A549 (cell line): Measurements from ENCODE around the gene OR6X1.

Source experiments
- ESRRA ChIP-seq: fragments of 150-350 bp; IDR thresholded peaks from 2 replicates; pipeline ENCODE4 v1.6.1; 2014; ENCODE audit warnings: mild to moderate bottlenecking, low read length, borderline replicate concordance
- HOXA7 ChIP-seq: fragments of 250-450 bp; sonication (Bioruptor Pico); IDR thresholded peaks from 2 replicates; pipeline ENCODE4 v1.5.0; 2020; ENCODE audit warnings: mild to moderate bottlenecking, moderate library complexity
- MAFK ChIP-seq: fragments of 450-650 bp; IDR thresholded peaks from 2 replicates; pipeline ENCODE4 v1.6.1; 2014; ENCODE audit not compliant: partially characterized antibody
- MYC ChIP-seq: IDR thresholded peaks from 2 replicates; pipeline ENCODE4 v1.6.1; 2012; ENCODE audit warnings: mild to moderate bottlenecking, inconsistent platforms, low read length, improper control_type of control experiment, borderline replicate concordance
- NFE2L2 ChIP-seq: fragments of 150-350 bp; conservative IDR thresholded peaks from 2 replicates; pipeline ENCODE4 v1.6.1; 2014; ENCODE audit warnings: low read length
- POLR2A ChIP-seq: IDR thresholded peaks from 2 replicates; pipeline ENCODE4 v1.6.1; 2012; ENCODE audit warnings: mild to moderate bottlenecking, low read length
- RFX5 ChIP-seq: fragments of 450-650 bp; IDR thresholded peaks from 2 replicates; pipeline ENCODE4 v1.7.1; 2014; ENCODE audit warnings: antibody characterized with exemption, mild to moderate bottlenecking, moderate library complexity
- TF ChIP-seq, protein P1 (sequence below): fragments of >200 bp; sonication (Bioruptor Twin); formaldehyde crosslinking; IDR thresholded peaks from 3 replicates; pipeline ENCODE4 v1.5.1; 2016
- TF ChIP-seq, protein P2 (sequence below): fragments of 150-350 bp; IDR thresholded peaks from 2 replicates; pipeline ENCODE4 v1.6.1; 2014; ENCODE audit warnings: low read depth, mild to moderate bottlenecking, low read length

DNA sequence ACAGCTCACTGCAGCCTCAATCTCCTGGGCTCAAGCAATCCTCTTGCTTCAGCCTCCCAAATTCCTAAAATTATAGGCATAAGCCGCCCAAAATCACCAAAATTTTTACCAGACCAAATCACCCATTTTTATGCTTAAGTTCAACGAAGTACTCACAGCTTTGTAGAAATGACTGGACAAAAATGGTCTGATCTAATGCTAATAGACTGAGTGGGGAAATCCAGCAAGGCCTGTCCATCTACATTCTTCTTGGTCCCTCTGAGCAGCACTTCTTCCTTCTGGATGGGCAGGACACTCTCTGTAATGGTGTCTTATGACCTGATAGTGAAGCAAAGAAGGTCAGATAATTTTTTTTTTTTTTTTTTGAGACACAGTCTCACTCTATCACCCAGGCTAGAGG, 18.7 kb upstream of the OR6X1 start:
- no peak for TF ChIP-seq MAFK
- no peak for TF ChIP-seq POLR2A
- TF ChIP-seq RFX5: no peak
- TF ChIP-seq, protein P1, sequence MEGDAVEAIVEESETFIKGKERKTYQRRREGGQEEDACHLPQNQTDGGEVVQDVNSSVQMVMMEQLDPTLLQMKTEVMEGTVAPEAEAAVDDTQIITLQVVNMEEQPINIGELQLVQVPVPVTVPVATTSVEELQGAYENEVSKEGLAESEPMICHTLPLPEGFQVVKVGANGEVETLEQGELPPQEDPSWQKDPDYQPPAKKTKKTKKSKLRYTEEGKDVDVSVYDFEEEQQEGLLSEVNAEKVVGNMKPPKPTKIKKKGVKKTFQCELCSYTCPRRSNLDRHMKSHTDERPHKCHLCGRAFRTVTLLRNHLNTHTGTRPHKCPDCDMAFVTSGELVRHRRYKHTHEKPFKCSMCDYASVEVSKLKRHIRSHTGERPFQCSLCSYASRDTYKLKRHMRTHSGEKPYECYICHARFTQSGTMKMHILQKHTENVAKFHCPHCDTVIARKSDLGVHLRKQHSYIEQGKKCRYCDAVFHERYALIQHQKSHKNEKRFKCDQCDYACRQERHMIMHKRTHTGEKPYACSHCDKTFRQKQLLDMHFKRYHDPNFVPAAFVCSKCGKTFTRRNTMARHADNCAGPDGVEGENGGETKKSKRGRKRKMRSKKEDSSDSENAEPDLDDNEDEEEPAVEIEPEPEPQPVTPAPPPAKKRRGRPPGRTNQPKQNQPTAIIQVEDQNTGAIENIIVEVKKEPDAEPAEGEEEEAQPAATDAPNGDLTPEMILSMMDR: no peak
- no peak for TF ChIP-seq MYC
- TF ChIP-seq NFE2L2: no peak
- no peak for TF ChIP-seq ESRRA
- TF ChIP-seq HOXA7 (CRISPR knock-in tag): no peak
- TF ChIP-seq, protein P2, sequence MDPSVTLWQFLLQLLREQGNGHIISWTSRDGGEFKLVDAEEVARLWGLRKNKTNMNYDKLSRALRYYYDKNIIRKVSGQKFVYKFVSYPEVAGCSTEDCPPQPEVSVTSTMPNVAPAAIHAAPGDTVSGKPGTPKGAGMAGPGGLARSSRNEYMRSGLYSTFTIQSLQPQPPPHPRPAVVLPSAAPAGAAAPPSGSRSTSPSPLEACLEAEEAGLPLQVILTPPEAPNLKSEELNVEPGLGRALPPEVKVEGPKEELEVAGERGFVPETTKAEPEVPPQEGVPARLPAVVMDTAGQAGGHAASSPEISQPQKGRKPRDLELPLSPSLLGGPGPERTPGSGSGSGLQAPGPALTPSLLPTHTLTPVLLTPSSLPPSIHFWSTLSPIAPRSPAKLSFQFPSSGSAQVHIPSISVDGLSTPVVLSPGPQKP: no peak
